ENCODE data around the gene GREB1.

Gene GREB1

GRCh38 chr2:11655495-11655894 is 121.7 kb downstream of the GREB1 start:
- no peak overlapping the region for H3K4me3 ChIP-seq (ENCODE audit: low read depth, low read length)
- no peak for DNase-seq (ENCODE audit: low read depth)
- no peak for TF ChIP-seq CTCF (IDR thresholded peaks at IDR 0.05; ENCODE audit: insufficient read depth, low read depth, low read length, missing control alignments)

GRCh38 chr2:11656252-11656651 is 122.4 kb downstream of the GREB1 start:
- no peak for DNase-seq (ENCODE audit: low read depth)
- no peak for TF ChIP-seq CTCF (IDR thresholded peaks at IDR 0.05; ENCODE audit: insufficient read depth, low read depth, low read length, missing control alignments)
- H3K4me3 ChIP-seq (ENCODE audit: low read depth, low read length) = no peak overlapping the region

GRCh38 chr2:11656671-11657101 is 122.8 kb downstream of the GREB1 start:
- TF ChIP-seq CTCF (IDR thresholded peaks at IDR 0.05; ENCODE audit: insufficient read depth, low read depth, low read length, missing control alignments) = no peak
- no peak for DNase-seq (ENCODE audit: low read depth)
- H3K4me3 ChIP-seq (ENCODE audit: low read depth, low read length) = no peak overlapping the region

GRCh38 chr2:11657195-11657594 is 123.3 kb downstream of the GREB1 start:
- no peak overlapping the region for H3K4me3 ChIP-seq (ENCODE audit: low read depth, low read length)
- DNase-seq (ENCODE audit: low read depth) = no peak

GRCh38 chr2:11657646-11658045 is 123.8 kb downstream of the GREB1 start:
- DNase-seq (ENCODE audit: low read depth) = no peak
- no peak for TF ChIP-seq CTCF (IDR thresholded peaks at IDR 0.05; ENCODE audit: insufficient read depth, low read depth, low read length, missing control alignments)

More at GRCh38 chr2:11657195-11657594, 123.3 kb downstream of the GREB1 start:
- TF ChIP-seq CTCF (IDR thresholded peaks at IDR 0.05; ENCODE audit: insufficient read depth, low read depth, low read length, missing control alignments) = no peak

GRCh38 chr2:11658208-11659114 is 124.6 kb downstream of the GREB1 start:
- no peak overlapping the region for H3K4me3 ChIP-seq (ENCODE audit: low read depth, low read length)
- no peak for DNase-seq (ENCODE audit: low read depth)
- TF ChIP-seq CTCF (IDR thresholded peaks at IDR 0.05; ENCODE audit: insufficient read depth, low read depth, low read length, missing control alignments) = no peak

More at GRCh38 chr2:11657646-11658045, 123.8 kb downstream of the GREB1 start:
- H3K4me3 ChIP-seq (ENCODE audit: low read depth, low read length) = no peak overlapping the region

Measured in GM12865 (cell line).